ENCODE measurements around the gene RFT1.

Gene RFT1

DNA sequence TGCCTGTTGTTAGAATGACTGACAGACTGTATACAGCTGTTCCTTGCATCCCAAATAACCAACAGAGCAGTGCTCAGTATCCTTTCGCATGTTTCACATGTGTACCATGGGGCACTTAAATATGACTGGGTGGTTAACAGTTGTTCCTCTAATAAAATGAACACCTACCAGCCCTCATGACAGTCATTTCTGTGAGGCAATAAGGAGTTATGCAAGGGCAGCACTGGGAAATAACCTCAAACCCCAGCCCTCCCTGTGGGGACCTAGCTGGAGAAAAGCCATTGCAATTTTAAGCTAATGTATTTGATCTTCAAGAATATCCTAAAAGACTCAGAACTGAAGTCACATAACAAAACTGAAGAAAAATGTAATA is 7.3 kb downstream of the RFT1 start:
- Histone ChIP-seq H2AK5ac (ENCODE audit: low read length, severe bottlenecking) (no peak overlapping the region), H3K27me3 (ENCODE audit: control insufficient read depth in 1 of 2, insufficient read depth in 1 of 2, low read length in 2 of 2) (no peaks in the 10 kb centered on the region), H4K8ac (ENCODE audit: low read length) (no peak overlapping the region), H3K36me3 (ENCODE audit: control insufficient read depth in 1 of 2, insufficient read depth in 2 of 2, low read depth in 1 of 2, low read length in 2 of 2) (peaks cover 49 to 92% of the 10 kb centered on the region in 2 experiments), H3K18ac (ENCODE audit: low read depth in 1 of 2, low read length in 2 of 2) (no peak overlapping the region), H3K9me3 (ENCODE audit: control insufficient read depth, low read length) (no peaks in the 10 kb centered on the region), H3K4me1 (ENCODE audit: control insufficient read depth, insufficient read depth, low read depth, low read length) (no peaks in the 10 kb centered on the region), H3K27ac (ENCODE audit: low read length, poor library complexity, severe bottlenecking) (no peak overlapping the region), H3K79me1 (replicated peaks; ENCODE audit: low read length, poor library complexity, severe bottlenecking) (peaks cover 19% of the 10 kb centered on the region), H2BK15ac (ENCODE audit: low read depth, poor library complexity, severe bottlenecking) (no peak overlapping the region), H2BK12ac (ENCODE audit: low read length in 2 of 2) (no peak overlapping the region), H4K91ac (ENCODE audit: low read length) (no peak overlapping the region), H3K4me2 (ENCODE audit: low read length, poor library complexity, severe bottlenecking) (no peak overlapping the region), H3K4ac (ENCODE audit: low read depth in 1 of 2, low read length in 2 of 2) (no peak overlapping the region), H2AFZ (ENCODE audit: low read depth, low read length) (no peak overlapping the region), H3K4me3 (ENCODE audit: insufficient read depth in 1 of 2, low read depth in 1 of 2, low read length in 2 of 2) (no peak overlapping the region), H2BK120ac (ENCODE audit: low read depth, low read length) (no peak overlapping the region), H3K9ac (ENCODE audit: low read length) (peak overlapping the region; percentile 31), H3K23ac (ENCODE audit: low read length in 2 of 2) (no peak overlapping the region), H3K14ac (ENCODE audit: low read length in 2 of 2) (no peak overlapping the region), H2BK5ac (ENCODE audit: low read depth, low read length, poor library complexity, severe bottlenecking) (no peak overlapping the region)
- WGBS = 100% methylated on average over 1 of the region's 1 CpG
- no peak for DNase-seq

DNA sequence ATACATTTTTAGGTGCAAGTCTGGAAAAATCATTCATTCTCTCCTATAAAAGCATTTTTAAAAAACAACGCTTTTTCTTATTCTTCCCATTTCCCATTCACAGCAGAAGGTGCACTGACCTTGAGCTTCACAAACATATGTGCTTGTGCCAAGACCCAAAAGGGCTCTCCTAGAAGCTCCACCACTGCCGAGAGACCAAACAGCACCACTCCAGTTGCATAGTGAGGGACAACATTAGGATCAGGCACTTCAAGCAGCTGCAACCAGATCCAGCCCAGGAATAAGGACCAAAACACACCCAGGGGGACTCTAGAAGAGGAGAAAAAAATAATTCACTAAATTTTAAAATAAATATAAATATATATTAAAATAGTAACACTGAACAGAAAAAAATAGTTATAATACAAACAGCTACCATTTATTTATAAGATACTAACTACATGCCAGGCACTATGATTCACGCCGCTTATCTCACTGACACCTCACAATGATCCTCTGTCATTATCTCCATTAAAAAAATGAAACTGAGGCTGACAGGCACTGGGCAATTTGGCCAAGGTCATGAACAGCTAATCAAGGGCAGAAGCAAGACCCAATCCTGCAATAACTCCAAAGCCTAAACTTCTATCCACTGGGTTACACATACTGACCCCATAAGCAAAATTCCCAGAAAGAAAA is 7.8 kb downstream of the RFT1 start:
- no peak overlapping the region for H3K18ac ChIP-seq (ENCODE audit: low read depth in 1 of 2, low read length in 2 of 2)
- H3K14ac ChIP-seq (ENCODE audit: low read length in 2 of 2) = no peak overlapping the region
- H3K4ac ChIP-seq (ENCODE audit: low read depth in 1 of 2, low read length in 2 of 2) = no peak overlapping the region
- WGBS = 97% methylated on average over 4 of the region's 4 CpGs
- H3K4me1 ChIP-seq (ENCODE audit: control insufficient read depth, insufficient read depth, low read depth, low read length) = no peaks in the 10 kb centered on the region
- no peak overlapping the region for H2BK12ac ChIP-seq (ENCODE audit: low read length in 2 of 2)
- H3K79me1 ChIP-seq (replicated peaks; ENCODE audit: low read length, poor library complexity, severe bottlenecking) = peaks cover 19% of the 10 kb centered on the region
- H4K8ac ChIP-seq (ENCODE audit: low read length) = no peak overlapping the region
- H2BK5ac ChIP-seq (ENCODE audit: low read depth, low read length, poor library complexity, severe bottlenecking) = no peak overlapping the region
- no peaks in the 10 kb centered on the region for H3K27me3 ChIP-seq (ENCODE audit: control insufficient read depth in 1 of 2, insufficient read depth in 1 of 2, low read length in 2 of 2)
- no peak overlapping the region for H2BK120ac ChIP-seq (ENCODE audit: low read depth, low read length)
- no peak overlapping the region for H4K91ac ChIP-seq (ENCODE audit: low read length)
- no peak overlapping the region for H2AK5ac ChIP-seq (ENCODE audit: low read length, severe bottlenecking)
- H3K23ac ChIP-seq (ENCODE audit: low read length in 2 of 2) = no peak overlapping the region
- peak overlapping the region; percentile 31 for H3K9ac ChIP-seq (ENCODE audit: low read length)
- H3K36me3 ChIP-seq (ENCODE audit: control insufficient read depth in 1 of 2, insufficient read depth in 2 of 2, low read depth in 1 of 2, low read length in 2 of 2) = peaks cover 52 to 97% of the 10 kb centered on the region in 2 experiments
- H2AFZ ChIP-seq (ENCODE audit: low read depth, low read length) = no peak overlapping the region
- no peak overlapping the region for H3K27ac ChIP-seq (ENCODE audit: low read length, poor library complexity, severe bottlenecking)
- H3K4me3 ChIP-seq (ENCODE audit: insufficient read depth in 1 of 2, low read depth in 1 of 2, low read length in 2 of 2) = no peak overlapping the region
- no peak overlapping the region for H3K4me2 ChIP-seq (ENCODE audit: low read length, poor library complexity, severe bottlenecking)
- no peaks in the 10 kb centered on the region for H3K9me3 ChIP-seq (ENCODE audit: control insufficient read depth, low read length)
- DNase-seq = no peak
- H2BK15ac ChIP-seq (ENCODE audit: low read depth, poor library complexity, severe bottlenecking) = no peak overlapping the region

DNA sequence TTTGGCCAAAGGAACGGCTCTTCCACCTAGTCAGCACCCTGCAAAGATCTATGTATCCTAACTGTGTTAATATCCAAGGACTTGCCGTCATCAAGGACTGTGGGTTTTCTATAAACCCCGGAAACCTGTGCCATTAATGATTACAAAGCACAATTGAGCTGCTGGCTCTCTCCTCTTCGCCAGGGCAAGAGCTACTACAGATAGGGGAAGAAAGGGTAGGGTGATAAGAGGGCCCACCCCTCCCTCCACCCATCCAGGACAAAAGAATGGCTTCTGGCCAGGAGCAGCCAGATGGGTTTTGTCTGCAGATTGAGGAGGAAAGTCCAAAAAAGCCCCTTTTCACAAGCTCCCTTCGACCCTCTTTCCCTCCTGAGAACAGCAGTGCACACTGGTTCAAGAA is 9.9 kb downstream of the RFT1 start:
- Histone ChIP-seq H2BK5ac (ENCODE audit: low read depth, low read length, poor library complexity, severe bottlenecking) (no peak overlapping the region), H3K4me2 (ENCODE audit: low read length, poor library complexity, severe bottlenecking) (no peak overlapping the region), H2BK12ac (ENCODE audit: low read length in 2 of 2) (no peak overlapping the region), H3K27ac (ENCODE audit: low read length, poor library complexity, severe bottlenecking) (no peak overlapping the region), H3K36me3 (ENCODE audit: control insufficient read depth in 1 of 2, insufficient read depth in 2 of 2, low read depth in 1 of 2, low read length in 2 of 2) (peaks cover 53 to 92% of the 10 kb centered on the region in 2 experiments), H2BK15ac (ENCODE audit: low read depth, poor library complexity, severe bottlenecking) (no peak overlapping the region), H3K23ac (ENCODE audit: low read length in 2 of 2) (no peak overlapping the region), H2AK5ac (ENCODE audit: low read length, severe bottlenecking) (no peak overlapping the region), H3K4ac (ENCODE audit: low read depth in 1 of 2, low read length in 2 of 2) (no peak overlapping the region), H3K79me1 (replicated peaks; ENCODE audit: low read length, poor library complexity, severe bottlenecking) (peaks cover 16% of the 10 kb centered on the region), H3K18ac (ENCODE audit: low read depth in 1 of 2, low read length in 2 of 2) (no peak overlapping the region), H3K27me3 (ENCODE audit: control insufficient read depth in 1 of 2, insufficient read depth in 1 of 2, low read length in 2 of 2) (no peaks in the 10 kb centered on the region), H3K4me1 (ENCODE audit: control insufficient read depth, insufficient read depth, low read depth, low read length) (no peaks in the 10 kb centered on the region), H2BK120ac (ENCODE audit: low read depth, low read length) (no peak overlapping the region), H3K4me3 (ENCODE audit: insufficient read depth in 1 of 2, low read depth in 1 of 2, low read length in 2 of 2) (no peak overlapping the region), H3K14ac (ENCODE audit: low read length in 2 of 2) (no peak overlapping the region), H3K9me3 (ENCODE audit: control insufficient read depth, low read length) (no peaks in the 10 kb centered on the region), H3K9ac (ENCODE audit: low read length) (no peak overlapping the region), H4K8ac (ENCODE audit: low read length) (no peak overlapping the region), H4K91ac (ENCODE audit: low read length) (no peak overlapping the region), H2AFZ (ENCODE audit: low read depth, low read length) (no peak overlapping the region)
- no peak for DNase-seq
- 98% methylated on average over 3 of the region's 5 CpGs for WGBS

DNA sequence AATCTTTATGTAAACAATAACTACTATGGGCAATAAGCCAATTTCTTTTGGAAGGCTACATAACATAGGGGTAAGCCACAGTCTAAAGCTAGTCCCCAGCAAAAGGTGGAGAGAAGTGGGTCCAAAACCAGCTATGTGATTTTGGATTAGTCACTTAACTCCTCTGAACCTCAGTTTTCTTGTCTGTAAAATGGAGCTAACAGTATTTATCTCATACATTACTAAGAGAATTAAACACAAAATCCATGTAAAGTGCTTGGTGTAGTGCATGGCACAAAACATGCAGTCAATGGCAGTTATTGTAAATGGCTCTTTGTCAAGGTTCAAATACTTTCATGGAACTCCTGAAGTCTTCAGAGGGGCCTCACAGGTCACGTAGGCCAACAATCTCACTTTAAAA is 13.3 kb downstream of the RFT1 start:
- Histone ChIP-seq H3K4ac (ENCODE audit: low read depth in 1 of 2, low read length in 2 of 2) (no peak overlapping the region), H2AK5ac (ENCODE audit: low read length, severe bottlenecking) (no peak overlapping the region), H3K23ac (ENCODE audit: low read length in 2 of 2) (no peak overlapping the region), H3K27me3 (ENCODE audit: control insufficient read depth in 1 of 2, insufficient read depth in 1 of 2, low read length in 2 of 2) (no peaks in the 10 kb centered on the region), H3K14ac (ENCODE audit: low read length in 2 of 2) (no peak overlapping the region), H4K8ac (ENCODE audit: low read length) (no peak overlapping the region), H3K4me3 (ENCODE audit: insufficient read depth in 1 of 2, low read depth in 1 of 2, low read length in 2 of 2) (no peak overlapping the region), H2BK120ac (ENCODE audit: low read depth, low read length) (no peak overlapping the region), H2BK12ac (ENCODE audit: low read length in 2 of 2) (no peak overlapping the region), H3K4me2 (ENCODE audit: low read length, poor library complexity, severe bottlenecking) (no peak overlapping the region), H3K27ac (ENCODE audit: low read length, poor library complexity, severe bottlenecking) (no peak overlapping the region), H3K36me3 (ENCODE audit: control insufficient read depth in 1 of 2, insufficient read depth in 2 of 2, low read depth in 1 of 2, low read length in 2 of 2) (peaks cover 39 to 62% of the 10 kb centered on the region in 2 experiments), H2AFZ (ENCODE audit: low read depth, low read length) (no peak overlapping the region), H3K9ac (ENCODE audit: low read length) (no peak overlapping the region), H2BK5ac (ENCODE audit: low read depth, low read length, poor library complexity, severe bottlenecking) (no peak overlapping the region), H3K9me3 (ENCODE audit: control insufficient read depth, low read length) (no peaks in the 10 kb centered on the region), H3K79me1 (replicated peaks; ENCODE audit: low read length, poor library complexity, severe bottlenecking) (peaks cover 14% of the 10 kb centered on the region), H3K18ac (ENCODE audit: low read depth in 1 of 2, low read length in 2 of 2) (no peak overlapping the region), H3K4me1 (ENCODE audit: control insufficient read depth, insufficient read depth, low read depth, low read length) (peaks cover 4% of the 10 kb centered on the region), H4K91ac (ENCODE audit: low read length) (no peak overlapping the region), H2BK15ac (ENCODE audit: low read depth, poor library complexity, severe bottlenecking) (no peak overlapping the region)
- 100% methylated on average over 1 of the region's 1 CpG for WGBS
- DNase-seq = no peak

All from mesenchymal stem cell (in vitro differentiated cells and primary cell).